Left kidney (tissue), 8 donors: ENCODE data around the gene RPL37. TPM values are rescaled to one million over a fixed set of nuclear protein-coding genes. Genes with fewer than 3 reads are reported as not detected.
A peak's percentile ranks its signal among the peaks of the same experiment; 100 is the strongest.
"Not testable (repeated sequence)": the region's sequence is repeated elsewhere in the genome, so short reads cannot be mapped to it uniquely, and the experiment has no call there.

ENCODE experiments used
- DNase-seq: peaks from one replicate; pipeline ENCODE4 v3.0.0-alpha.2; 2013
- long read RNA-seq, 8 donors: transcript quantifications; one replicate each; lab custom pipeline, GENCODE V29; 2026
- polyA plus RNA-seq: library from polyadenylated mRNA; unstranded; fragments of 120-200 nt; gene quantifications from one replicate; pipeline ENCODE4 v1.2.1, GENCODE V29; 2013; ENCODE audit not compliant: insufficient read length

The RPL37 gene
- 1,634 TPM for polyA plus RNA-seq
- long read RNA-seq, donor 1, full-length matches to known transcripts: 789 of 1,283 reads
- long read RNA-seq, donor 1, partial matches to known transcripts: 494 of 1,283 reads
- long read RNA-seq, donor 1, other reads (novel, unspliced or antisense): 0 of 1,283 reads
- long read RNA-seq, donor 2, full-length matches to known transcripts: 807 of 1,216 reads
- long read RNA-seq, donor 2, partial matches to known transcripts: 393 of 1,216 reads
- long read RNA-seq, donor 2, other reads (novel, unspliced or antisense): 16 of 1,216 reads
- long read RNA-seq, donor 3, full-length matches to known transcripts: 654 of 976 reads
- long read RNA-seq, donor 3, partial matches to known transcripts: 296 of 976 reads
- long read RNA-seq, donor 3, other reads (novel, unspliced or antisense): 26 of 976 reads
- long read RNA-seq, donor 4, full-length matches to known transcripts: 273 of 579 reads
- long read RNA-seq, donor 4, partial matches to known transcripts: 288 of 579 reads
- long read RNA-seq, donor 4, other reads (novel, unspliced or antisense): 18 of 579 reads
- long read RNA-seq, donor 5, full-length matches to known transcripts: 1,340 of 1,919 reads
- long read RNA-seq, donor 5, partial matches to known transcripts: 522 of 1,919 reads
- long read RNA-seq, donor 5, other reads (novel, unspliced or antisense): 57 of 1,919 reads
- long read RNA-seq, donor 6, full-length matches to known transcripts: 915 of 1,542 reads
- long read RNA-seq, donor 6, partial matches to known transcripts: 578 of 1,542 reads
- long read RNA-seq, donor 6, other reads (novel, unspliced or antisense): 49 of 1,542 reads
- long read RNA-seq, donor 7, full-length matches to known transcripts: 1,715 of 2,443 reads
- long read RNA-seq, donor 7, partial matches to known transcripts: 699 of 2,443 reads
- long read RNA-seq, donor 7, other reads (novel, unspliced or antisense): 29 of 2,443 reads
- long read RNA-seq, donor 8, full-length matches to known transcripts: 335 of 501 reads
- long read RNA-seq, donor 8, partial matches to known transcripts: 166 of 501 reads
- long read RNA-seq, donor 8, other reads (novel, unspliced or antisense): 0 of 501 reads

- DNase-seq: peak; percentile 95
Observed at GRCh38 chr5:40834849-40835787, at the start of gene RPL37. TSS of gene RPL37 (minus strand) at chr5:40835222. CDS start at chr5:40835185, 37 bp downstream.

GRCh38 chr5:40883051-40883450, 48.0 kb upstream of the RPL37 start:
- DNase-seq: not testable (repeated sequence)

GRCh38 chr5:40882291-40882690, 47.3 kb upstream of the RPL37 start:
- no peak for DNase-seq

DNA sequence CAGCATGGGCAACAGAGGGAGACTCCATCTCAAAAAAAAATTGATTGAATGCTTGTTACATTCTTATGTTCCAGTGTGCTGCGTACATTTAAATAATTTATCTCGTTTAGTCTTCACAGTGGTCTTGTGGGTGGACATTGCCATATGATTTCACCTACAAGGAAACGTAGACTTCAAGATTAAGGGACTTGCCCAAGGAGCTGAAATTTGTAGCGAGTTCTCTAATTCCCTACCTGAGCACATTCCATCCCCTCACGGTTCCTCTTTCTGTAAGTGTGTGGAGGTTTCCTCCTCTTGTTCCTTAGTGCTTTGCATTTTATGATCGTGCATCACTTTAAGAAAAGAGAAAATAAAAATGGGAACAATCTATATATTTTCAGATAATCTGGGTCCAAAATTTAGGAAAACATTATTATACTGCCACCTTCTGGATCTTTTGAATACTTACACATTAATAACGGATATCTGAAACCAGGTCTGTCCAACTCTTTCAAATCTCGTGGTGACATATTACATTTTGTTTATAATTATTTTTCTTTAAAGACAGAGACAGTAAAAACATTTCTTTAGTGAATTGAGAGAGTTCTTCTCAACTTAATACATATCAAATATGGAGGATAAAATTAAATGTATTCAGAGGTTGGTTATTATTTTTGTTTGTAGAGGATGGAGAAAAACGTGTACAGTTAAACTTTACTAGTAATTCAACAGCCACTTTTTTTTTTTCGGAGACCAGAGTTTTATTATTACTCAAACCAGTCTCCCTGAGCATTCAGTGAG, 44.3 kb upstream of the RPL37 start:
- DNase-seq: peak; percentile 17

GRCh38 chr5:40877371-40877988, 42.5 kb upstream of the RPL37 start:
- no peak for DNase-seq

DNA sequence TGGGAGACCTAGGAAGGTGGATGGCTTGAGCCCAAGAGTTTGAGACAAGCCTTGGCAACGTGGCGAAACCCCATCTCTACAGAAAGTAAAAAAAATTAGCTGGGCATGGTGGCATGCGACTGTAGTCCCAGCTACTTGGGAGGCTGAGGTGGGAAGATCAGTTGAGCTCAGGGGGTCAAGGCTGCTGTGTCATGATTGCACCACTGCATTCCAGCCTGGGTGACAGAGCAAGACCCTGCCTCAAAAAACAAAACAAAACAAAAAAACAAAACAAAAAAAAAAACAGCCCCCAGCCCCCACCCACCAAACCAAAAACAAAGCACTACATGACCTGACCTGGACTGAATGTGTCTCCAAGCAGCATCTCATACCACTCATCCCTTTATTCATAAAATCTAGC, 40.9 kb upstream of the RPL37 start:
- DNase-seq: no peak

DNA sequence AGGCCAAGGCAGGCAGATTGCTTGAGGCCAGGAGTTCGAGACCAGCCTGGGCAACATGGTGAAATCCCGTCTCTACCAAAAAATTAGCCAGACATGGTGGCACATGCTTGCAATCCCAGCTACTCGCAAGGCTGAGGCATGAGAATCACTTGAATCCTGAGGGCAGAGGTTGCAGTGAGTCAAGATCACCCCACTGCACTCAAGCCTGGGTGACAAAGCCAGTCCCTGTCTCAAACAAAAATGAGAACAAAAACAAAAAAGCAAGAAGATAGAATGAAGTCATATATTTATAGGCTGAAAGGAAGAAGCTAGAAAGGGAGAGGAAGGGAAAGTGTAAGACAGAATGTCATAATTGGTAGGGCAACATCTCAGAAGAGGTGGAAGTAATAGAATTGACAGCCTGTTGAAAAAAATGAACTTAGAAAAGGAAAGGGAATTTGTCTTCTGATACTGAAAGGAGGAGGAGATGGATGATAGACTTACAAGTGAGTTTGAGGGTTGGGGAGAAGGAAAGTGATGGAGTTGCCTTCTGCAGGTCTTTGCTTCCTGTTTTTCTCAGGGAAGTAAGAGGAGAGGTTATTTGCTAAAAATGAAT, 38.4 kb upstream of the RPL37 start:
- DNase-seq: no peak

DNA sequence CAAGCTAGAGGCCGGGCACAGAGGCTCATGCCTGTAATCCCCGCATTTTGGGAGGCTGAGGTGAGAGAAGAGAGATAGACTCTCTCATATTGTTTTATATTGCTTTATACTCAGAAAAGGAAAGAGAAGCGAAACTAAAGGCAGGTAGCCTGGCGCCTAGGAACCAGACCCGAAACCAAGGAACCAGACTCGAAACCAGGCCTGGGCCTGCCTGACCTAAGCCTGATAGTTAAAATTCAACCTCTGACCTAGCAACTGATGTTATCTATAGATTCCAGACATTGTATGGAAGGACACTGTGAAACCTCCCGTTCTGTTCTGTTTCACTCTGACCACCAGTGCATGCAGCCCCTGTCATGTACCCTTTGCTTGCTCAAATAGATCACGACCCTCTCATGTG, 37.2 kb upstream of the RPL37 start:
- not testable (repeated sequence) for DNase-seq

DNA sequence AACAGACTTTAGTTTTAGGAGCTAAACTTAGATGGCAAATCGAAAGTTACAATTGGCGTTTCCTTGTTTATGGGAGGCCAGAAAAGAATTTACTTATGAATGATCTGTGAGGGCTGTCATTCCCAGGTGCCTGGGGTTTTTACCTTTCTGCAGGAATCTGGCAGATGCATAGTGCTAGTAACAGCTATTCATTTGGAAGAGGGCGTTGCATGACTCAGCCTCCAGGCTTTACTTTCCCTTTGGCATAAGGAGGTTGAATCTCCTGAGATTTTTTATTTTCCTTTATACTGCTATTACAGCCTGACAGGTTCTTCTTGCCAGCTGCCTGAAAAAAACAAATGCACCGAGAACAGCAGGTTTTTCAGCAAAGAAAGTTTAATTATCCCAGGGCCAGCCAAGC, 36.2 kb upstream of the RPL37 start:
- no peak for DNase-seq

DNA sequence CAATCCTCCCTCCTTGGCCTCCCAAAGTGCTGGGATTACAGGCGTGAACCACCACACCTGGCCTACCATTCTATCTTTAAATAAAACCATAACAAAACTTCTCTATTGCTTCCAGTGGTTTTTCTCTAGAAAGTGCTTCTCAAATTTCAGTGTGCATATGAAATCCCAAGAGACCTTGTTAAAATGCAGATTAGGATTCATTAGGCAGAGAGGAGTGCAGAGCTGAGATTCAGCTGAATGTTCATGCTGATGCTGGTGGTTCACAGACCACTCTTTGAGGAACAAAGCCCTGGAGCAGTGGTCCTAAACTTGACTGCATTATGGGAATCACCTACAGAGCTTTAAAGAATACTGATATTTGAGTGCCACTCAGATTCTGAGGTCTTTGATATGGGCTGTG, 34.4 kb upstream of the RPL37 start:
- DNase-seq: no peak

DNA sequence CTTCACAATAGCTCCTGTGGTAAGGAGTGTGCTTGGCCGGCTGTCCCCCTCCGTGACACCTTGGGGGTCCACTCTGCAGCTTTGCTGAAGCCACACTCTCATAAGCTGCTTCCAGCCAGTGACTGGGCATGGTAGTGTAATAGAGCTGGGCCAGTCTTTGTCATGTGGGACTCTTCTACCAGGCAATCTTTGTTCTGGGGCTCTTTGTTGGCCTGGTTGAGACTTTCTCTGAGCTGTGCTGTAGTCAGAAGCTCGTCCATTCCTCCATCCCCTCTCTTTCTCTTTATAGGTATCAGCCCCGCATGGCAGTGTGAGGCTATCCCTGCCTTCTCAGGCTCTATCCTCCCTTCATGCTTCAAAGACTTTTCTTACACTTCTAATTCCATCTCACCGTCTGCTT, 31.8 kb upstream of the RPL37 start:
- no peak for DNase-seq

DNA sequence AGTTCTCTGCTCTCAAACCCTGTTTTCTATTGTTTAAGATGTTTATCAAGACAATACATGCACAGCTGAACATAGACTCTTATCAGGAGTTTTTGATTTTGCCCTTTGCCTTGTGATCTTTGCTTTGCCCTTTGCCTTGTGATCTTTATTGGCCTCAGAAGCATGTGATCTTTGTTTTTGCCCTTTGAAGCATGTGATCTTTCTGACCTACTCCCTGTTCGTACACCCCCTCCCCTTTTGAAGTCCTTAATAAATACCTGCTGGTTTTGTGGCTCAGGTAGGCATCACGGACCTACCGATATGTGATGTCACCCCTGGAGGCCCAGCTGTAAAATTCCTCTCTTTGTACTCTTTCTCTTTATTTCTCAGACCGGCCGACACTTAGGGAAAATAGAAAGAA, 30.0 kb upstream of the RPL37 start:
- DNase-seq: not testable (repeated sequence)

GRCh38 chr5:40860711-40861110, 25.7 kb upstream of the RPL37 start:
- no peak for DNase-seq

- DNase-seq: no peak
Observed at GRCh38 chr5:40853632-40854192, 18.7 kb upstream of the RPL37 start.

DNA sequence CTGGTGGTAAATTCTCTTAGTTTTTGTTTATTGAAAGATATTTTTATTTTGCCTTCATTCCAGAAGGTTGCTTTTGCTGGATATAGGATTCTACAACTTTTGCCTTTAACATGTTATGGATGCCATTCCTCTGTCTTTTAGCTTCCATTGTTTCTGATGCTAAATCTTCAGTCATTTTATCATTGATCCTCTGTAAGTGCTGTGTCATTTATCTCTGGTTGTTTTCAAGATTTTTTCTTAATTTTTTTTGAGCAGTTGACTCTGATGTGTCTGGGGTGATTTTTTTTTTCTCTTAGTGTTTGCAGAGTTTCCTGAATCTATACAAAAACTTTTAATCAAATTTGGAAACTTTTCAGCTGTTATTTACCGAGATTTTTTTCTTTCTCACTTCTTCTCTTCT, 12.5 kb upstream of the RPL37 start:
- no peak for DNase-seq

GRCh38 chr5:40846371-40846770, 11.3 kb upstream of the RPL37 start:
- DNase-seq: no peak

- DNase-seq: no peak
Observed at GRCh38 chr5:40844565-40844964, 9.5 kb upstream of the RPL37 start.

DNA sequence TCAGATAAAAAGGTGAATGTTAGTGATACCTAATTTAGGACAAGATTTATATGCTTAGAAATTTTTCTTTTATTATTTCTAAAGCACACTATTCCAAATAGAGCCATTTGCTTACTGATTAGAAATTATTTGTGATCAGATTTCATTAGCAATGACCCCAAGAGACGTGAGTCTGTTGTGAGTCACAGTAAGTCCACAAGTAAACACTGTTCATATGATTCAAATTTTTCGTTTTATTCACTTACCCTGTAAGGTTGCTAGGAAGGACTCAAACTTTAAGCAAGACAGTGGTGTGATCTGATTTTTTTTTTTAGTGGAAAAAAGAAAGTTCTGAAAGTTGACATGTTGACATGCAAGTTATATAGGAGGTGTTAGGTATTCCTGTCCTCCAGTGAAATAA, 7.3 kb upstream of the RPL37 start:
- no peak for DNase-seq

DNA sequence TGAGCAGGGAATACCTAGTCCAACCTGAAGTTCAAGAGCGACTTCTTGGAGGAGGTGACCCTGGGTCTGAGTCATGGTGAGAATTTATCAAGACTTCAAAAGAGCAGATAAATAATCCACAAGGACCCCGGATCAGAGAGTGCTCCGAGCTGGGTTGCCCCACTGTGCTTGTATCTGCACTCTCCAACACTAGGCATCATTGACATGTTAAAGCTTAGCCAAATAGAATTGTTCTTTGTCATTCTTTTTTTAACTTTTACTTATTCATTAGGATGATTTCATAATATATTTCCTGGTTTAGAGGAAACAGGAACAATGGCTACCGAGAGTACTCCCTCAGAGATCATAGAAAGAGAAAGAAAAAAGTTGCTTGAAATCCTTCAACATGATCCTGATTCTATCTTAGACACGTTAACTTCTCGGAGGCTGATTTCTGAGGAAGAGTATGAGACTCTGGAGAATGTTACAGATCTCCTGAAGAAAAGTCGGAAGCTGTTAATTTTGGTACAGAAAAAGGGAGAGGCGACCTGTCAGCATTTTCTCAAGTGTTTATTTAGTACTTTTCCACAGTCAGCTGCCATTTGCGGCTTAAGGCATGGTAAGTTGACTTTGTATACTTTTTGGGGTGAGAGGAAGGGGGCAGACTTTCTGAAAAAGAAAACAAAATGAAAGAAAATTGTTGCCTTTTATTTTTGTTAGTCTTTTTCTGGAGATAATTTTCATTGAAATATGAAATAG, 6.2 kb upstream of the RPL37 start, which contains the start of gene CARD6:
Gene CARD6, plus strand, starts transcription at position 300 of the 738 bp plus-strand sequence. Its CDS starts 16 bp downstream, at position 316.
- DNase-seq: no peak
